ENCODE results near the gene ASPDH.

ASPDH gene

DNA sequence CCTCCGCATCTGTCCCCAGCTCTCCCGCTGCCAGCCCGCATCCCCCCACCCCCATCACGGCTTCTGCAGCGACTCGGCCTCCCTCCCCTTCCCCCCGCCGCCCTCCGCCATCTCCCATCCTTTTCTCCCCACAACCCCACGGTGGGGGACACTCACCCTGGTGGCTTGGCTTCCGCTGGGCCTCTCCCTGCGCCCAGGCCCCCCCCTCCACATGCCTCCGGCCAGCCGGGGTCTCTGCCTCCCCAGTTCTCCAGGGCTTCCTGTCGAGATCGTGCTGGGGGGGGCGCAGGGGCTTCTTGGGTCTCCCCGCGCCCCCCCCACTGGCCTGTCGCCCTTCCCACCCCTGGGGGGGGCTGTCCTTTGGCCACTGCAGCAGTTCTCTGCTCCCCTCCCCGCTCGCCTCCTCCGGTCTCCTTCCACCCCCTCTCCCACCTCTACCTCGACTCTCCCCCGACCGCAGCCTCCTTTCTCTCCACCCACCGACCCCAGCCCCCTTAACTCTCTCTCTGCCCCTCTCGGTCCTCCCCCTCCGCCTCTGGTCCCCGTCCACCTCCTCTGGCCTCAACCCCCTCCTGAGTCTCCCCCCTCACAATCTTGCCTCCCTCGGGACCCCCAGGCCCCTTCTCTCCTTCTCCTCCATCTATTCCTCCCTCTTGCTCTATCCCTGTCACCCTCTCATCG, 37.5 kb upstream of the ASPDH start:
- TF ChIP-seq, protein P1, sequence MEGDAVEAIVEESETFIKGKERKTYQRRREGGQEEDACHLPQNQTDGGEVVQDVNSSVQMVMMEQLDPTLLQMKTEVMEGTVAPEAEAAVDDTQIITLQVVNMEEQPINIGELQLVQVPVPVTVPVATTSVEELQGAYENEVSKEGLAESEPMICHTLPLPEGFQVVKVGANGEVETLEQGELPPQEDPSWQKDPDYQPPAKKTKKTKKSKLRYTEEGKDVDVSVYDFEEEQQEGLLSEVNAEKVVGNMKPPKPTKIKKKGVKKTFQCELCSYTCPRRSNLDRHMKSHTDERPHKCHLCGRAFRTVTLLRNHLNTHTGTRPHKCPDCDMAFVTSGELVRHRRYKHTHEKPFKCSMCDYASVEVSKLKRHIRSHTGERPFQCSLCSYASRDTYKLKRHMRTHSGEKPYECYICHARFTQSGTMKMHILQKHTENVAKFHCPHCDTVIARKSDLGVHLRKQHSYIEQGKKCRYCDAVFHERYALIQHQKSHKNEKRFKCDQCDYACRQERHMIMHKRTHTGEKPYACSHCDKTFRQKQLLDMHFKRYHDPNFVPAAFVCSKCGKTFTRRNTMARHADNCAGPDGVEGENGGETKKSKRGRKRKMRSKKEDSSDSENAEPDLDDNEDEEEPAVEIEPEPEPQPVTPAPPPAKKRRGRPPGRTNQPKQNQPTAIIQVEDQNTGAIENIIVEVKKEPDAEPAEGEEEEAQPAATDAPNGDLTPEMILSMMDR (conservative IDR thresholded peaks at IDR 0.05) = no peak
- no peak overlapping the region for H3K27ac ChIP-seq

- H3K27ac ChIP-seq = no peak overlapping the region
- TF ChIP-seq, protein P1 (conservative IDR thresholded peaks at IDR 0.05) = no peak
Observed at GRCh38 chr19:50550594-50550966, 36.9 kb upstream of the ASPDH start.

DNA sequence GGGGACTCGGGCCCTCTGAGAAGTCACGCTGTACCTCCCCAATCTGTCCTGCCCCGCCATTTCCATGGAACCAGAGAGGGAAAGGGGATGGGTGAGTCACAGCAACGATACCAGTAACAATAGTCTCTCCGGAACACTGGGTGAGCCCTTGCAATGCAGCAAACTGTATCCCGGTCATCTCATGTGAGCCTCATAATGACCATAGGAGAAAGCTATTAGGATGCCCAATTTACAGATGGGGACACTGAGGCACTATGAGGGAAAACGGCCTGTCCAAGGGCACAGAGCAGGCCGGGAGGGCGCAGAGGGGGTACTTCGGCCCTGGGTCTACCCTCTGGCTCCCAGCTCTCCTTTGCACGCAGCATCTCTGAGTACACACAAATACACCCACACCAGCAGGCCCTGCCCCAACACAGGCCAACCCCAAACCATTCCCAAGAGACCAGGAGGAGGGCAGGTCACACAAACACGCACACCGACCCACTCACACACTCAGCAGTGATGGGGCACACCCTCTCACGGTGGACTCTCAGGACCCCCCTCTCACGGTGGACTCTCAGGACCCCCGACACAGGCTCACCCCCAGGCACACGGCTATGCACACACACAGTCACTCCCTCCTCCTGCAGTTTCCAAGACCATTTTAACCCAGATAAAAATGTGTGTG, 36.3 kb upstream of the ASPDH start:
- H3K27ac ChIP-seq = no peak overlapping the region
- TF ChIP-seq, protein P1 (conservative IDR thresholded peaks at IDR 0.05) = no peak

- TF ChIP-seq, protein P1 (conservative IDR thresholded peaks at IDR 0.05) = no peak
- H3K27ac ChIP-seq = no peak overlapping the region
Observed at GRCh38 chr19:50549059-50549926, 35.6 kb upstream of the ASPDH start.

DNA sequence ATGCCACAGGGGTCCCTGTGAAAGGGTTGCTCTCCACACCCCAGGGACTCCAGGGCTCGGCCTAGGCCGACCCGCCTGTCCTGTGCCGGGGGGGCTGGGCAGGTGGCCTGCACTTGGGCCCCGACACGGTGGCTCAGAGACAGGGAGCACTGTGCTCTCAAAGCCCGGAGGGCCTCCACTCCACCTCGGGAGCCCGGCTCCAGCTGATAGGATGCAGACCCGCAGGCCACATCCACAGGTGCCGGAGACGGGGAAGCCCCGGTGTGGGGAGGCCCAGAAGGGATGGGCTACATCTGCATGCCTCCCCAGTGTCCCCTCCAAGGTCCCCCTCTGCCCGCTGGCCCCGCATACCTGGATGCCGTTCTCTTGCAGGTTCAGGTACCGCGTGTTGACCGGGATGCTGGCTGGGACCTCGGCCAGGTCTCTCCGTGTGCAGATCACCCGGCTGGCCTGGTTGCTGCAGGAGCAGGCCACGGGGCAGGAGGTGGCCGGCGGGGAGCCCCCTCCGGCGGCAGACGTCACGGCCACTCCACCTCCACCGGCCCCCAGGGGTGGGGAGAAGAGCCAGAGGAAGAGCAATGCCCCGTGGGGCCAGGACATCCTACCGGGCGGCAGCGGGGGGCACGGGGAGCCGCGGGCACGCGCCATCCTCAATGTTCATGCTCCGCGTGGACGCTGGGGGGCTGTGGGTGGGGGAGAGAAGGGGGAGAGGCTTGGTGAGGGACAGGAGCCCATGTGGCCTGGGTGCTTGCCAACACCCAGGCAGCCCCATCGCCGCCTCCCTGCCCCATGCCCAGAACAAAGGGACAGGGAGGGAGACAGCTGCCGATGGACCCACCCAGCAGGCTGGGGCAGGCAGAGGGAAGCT, 34.7 kb upstream of the ASPDH start:
- TF ChIP-seq, protein P1 (conservative IDR thresholded peaks at IDR 0.05) = no peak

DNA sequence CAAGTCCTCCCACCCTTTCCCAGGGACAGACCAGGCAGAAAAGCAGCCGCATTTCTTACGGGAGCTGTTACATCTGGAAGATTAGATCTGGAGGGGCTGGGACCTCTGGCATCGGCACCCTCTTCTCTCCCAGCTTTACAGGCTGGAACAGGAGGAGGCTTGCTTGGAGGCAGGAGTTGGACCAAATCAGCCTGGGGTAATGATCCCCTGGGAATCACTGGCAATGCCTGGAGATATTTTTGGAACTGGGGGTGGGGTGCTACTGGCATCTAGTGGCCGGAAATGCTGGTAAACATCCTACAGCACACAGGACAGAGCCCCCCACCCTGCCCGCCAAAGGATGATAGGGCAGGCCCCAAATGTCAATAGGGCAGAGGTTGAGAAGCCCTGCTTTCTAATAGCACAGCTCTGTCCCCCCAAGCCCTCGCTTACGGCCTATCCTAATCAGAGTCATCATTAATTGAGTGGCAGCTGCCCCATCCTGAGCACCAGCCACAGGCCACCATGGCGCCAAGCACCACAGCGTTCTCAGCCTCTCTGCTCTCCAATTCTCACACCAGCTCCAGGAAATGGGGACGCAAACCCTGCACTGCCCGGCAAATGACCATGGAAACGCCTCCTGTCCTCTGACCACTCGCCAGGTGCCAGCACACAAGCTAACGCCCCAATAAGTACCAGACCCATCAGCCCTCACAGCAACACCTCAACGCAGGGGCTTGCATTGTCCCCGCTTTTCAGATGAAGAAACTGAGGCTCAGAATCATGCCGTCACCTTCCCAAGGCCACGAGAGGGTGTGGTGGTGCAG, 33.9 kb upstream of the ASPDH start:
- TF ChIP-seq, protein P1 (conservative IDR thresholded peaks at IDR 0.05) = no peak
- no peak overlapping the region for H3K27ac ChIP-seq

More for the DNA sequence above, 34.7 kb upstream of the ASPDH start:
- no peak overlapping the region for H3K27ac ChIP-seq

All from VCaP (cell line).